MG63 (cell line): ENCODE data around the gene SLC27A6. TPM values are rescaled to one million over a fixed set of nuclear protein-coding genes. Genes with fewer than 3 reads are reported as not detected.
"Not testable (repeated sequence)": the region's sequence is repeated elsewhere in the genome, so short reads cannot be mapped to it uniquely, and the experiment has no call there.

Source experiments
- DNase-seq: peaks from one replicate; pipeline ENCODE4 v3.0.0-alpha.2; 2020
- H3K27me3 ChIP-seq: fragments of 250-450 bp; sonication (Bioruptor Pico); 2 replicates; pipeline ENCODE4 v1.5.1; 2020; ENCODE audit warnings: mild to moderate bottlenecking, moderate library complexity
- H3K36me3 ChIP-seq: fragments of 250-450 bp; sonication (Bioruptor Pico); 2 replicates; pipeline ENCODE4 v1.5.1; 2020; ENCODE audit warnings: mild to moderate bottlenecking, moderate library complexity
- H3K4me3 ChIP-seq: fragments of 250-450 bp; sonication (Bioruptor Pico); 2 replicates; pipeline ENCODE4 v1.5.1; 2020; ENCODE audit warnings: mild to moderate bottlenecking, moderate library complexity
- H3K9me3 ChIP-seq: fragments of 250-450 bp; sonication (Bioruptor Pico); 2 replicates; pipeline ENCODE4 v1.5.1; 2020; ENCODE audit warnings: mild to moderate bottlenecking, moderate library complexity
- total RNA-seq: library from RNA; depleted of rRNA; stranded (reverse); fragments of >200 nt; shearing (Covaris generic); gene quantifications from 2 replicates; pipeline ENCODE4 v1.2.3, GENCODE V29; 2014; ENCODE audit warnings: low replicate concordance

The SLC27A6 gene
- total RNA-seq, 1 experiment from 2014 or later, result 0.10 TPM

DNA sequence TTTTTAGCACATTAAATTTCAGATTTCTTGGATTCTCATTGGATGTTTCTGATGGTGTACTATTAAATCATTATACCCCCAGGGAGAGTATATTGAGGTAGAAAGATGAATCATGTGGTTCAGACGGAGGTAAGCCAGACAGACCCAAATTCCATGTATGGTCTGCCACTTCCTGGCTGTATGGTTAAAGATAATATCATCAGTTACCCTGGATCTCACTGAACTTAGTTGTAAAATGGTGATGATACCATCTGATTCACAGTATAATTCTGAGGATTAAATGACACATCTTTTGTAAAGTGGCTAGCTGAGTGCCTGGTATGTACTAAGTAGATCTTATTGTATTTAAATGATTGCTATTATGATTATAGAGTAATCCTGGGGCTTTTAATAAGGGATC lies 9.3 kb downstream of the SLC27A6 start:
- DNase-seq, result no peak
- no peak overlapping the region for H3K4me3 ChIP-seq
- no peaks in the 10 kb centered on the region; the same call in 1 of the 2 replicates for H3K27me3 ChIP-seq
- no peaks in the 10 kb centered on the region for H3K36me3 ChIP-seq
- H3K9me3 ChIP-seq, result no peaks in the 10 kb centered on the region

DNA sequence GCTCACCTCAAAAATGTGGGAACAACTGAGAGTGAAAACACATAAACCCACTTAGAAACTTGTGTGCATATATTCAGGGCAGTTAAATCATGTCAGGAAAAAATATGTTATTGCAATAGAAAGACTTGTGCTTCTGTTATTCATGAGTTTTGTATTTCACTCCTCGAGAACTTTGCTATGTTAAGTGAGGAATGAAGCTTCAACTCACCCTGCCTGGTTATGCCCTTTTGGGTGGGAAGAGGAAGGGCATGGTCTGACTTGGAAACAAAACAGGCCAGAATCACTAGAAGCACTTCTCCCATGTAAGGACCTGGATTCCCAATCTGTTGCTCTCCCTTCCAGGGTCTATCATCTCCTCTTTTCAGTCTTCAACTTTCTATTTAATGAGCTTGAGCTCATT lies 14.5 kb downstream of the SLC27A6 start:
- H3K9me3 ChIP-seq, result no peaks in the 10 kb centered on the region
- no peak overlapping the region for H3K4me3 ChIP-seq
- H3K36me3 ChIP-seq, result no peaks in the 10 kb centered on the region
- no peaks in the 10 kb centered on the region; the same call in 1 of the 2 replicates for H3K27me3 ChIP-seq
- no peak for DNase-seq

DNA sequence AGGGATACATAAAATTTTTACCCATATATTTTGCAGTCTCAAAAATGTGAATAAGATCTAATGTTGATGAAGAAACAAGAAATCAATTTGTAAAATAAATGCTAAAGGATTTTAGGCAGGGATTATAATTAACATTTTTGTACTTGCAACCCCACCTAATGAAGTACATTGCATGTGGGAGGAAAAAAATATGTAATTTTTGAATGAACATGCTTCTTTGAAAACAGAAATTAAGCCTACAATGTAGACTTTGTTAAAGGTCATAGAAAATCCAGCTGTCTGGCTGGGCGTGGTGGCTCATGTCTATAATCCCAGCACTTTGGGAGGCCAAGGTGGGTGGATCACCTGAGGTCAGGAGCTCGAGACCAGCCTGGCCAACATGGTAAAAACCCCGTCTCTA lies 15.6 kb downstream of the SLC27A6 start:
- Histone ChIP-seq H3K4me3 (no peak overlapping the region), H3K27me3 (no peaks in the 10 kb centered on the region; the same call in 1 of the 2 replicates), H3K36me3 (no peaks in the 10 kb centered on the region), H3K9me3 (no peaks in the 10 kb centered on the region)
- DNase-seq, result no peak

DNA sequence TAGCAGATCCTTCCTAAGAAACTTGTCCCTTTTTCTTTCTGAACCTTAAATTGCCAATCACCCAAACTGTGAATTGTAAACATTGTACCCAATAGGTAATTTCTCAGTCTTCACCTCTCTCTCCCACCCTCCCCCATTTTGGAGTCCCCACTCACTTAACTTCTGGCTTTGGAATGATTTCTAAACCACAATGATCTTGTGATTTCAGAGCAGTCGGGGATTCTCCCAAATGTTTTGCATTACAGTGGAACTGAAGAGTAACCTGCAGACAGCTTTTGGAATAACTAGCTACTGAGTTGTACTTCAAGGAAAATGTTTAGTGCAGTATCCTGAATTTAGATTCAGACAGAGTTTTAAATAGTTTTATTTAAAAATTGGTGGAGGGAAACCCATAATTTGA lies 19.2 kb downstream of the SLC27A6 start:
- no peak for DNase-seq
- H3K9me3 ChIP-seq, result no peaks in the 10 kb centered on the region
- H3K4me3 ChIP-seq, result no peak overlapping the region
- no peaks in the 10 kb centered on the region for H3K27me3 ChIP-seq
- H3K36me3 ChIP-seq, result no peaks in the 10 kb centered on the region

DNA sequence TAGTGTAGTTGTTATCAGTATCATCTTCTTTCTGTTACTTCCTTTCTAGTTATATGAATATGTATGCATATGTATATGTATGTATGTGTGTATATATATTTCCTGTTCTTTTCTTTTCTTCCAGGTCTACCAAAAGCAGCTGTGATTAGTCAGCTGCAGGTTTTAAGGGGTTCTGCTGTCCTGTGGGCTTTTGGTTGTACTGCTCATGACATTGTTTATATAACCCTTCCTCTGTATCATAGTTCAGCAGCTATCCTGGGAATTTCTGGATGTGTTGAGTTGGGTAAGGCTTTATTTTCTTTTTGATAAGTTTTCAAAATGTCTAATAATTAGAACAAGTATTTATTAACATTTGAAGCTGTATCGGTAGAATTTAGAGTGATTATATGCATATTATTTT lies 23.2 kb downstream of the SLC27A6 start:
- no peak for DNase-seq
- H3K27me3 ChIP-seq, result no peaks in the 10 kb centered on the region
- H3K4me3 ChIP-seq, result no peak overlapping the region

DNA sequence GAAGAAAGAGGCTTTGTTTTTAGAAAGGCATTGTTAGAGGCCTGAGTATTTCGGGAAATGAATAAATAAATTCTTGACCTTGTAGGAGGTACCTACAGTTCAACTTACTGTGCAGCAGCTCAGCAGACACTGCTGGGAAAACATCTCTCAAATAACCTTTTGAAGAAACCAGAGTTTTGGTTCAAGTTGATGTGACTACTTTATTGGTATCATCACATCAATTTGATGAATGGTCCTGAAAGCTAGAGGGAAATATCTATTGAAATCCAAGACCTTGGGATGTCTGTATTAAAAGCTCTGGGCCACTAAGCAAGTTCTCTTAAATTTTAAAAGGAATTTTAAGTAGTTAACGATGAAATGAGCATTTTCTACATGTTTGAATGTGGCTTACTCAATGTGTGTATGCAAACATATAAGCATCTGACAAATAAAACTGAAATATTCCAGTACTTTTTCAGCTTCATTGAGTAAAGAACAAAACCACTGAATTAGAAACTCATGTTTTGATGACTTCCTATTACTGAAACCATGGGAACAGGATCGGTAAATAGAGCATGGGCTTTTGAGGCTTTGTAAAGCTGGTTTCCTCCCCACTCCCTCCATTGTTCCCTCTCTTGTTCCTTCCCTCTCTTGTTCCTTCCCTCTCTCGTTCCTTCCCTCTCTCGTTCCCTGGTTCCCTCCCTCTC lies 36.7 kb downstream of the SLC27A6 start:
- Histone ChIP-seq H3K9me3 (no peaks in the 10 kb centered on the region), H3K27me3 (no peaks in the 10 kb centered on the region), H3K4me3 (no peak overlapping the region), H3K36me3 (no peaks in the 10 kb centered on the region)
- no peak for DNase-seq

More for the DNA sequence above, 23.2 kb downstream of the SLC27A6 start:
- no peaks in the 10 kb centered on the region for H3K9me3 ChIP-seq
- H3K36me3 ChIP-seq, result no peaks in the 10 kb centered on the region

DNA sequence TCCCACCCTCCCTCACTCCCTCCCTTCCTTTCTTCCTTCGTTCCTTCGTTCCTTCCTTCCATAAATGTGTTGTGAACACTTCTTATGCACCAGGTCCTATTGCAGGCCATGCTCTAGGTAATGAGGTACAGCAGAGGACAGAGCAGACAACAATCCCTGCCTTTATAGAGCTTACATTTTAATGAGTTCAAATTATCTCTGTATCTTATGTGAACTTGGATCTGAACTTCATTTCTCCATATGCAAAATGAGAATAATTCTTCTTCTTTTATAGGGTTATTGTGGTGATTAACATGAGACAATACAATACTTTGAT lies 37.2 kb downstream of the SLC27A6 start:
- DNase-seq, result no peak
- no peaks in the 10 kb centered on the region for H3K27me3 ChIP-seq
- no peak overlapping the region for H3K4me3 ChIP-seq
- H3K9me3 ChIP-seq, result no peaks in the 10 kb centered on the region
- H3K36me3 ChIP-seq, result no peaks in the 10 kb centered on the region

DNA sequence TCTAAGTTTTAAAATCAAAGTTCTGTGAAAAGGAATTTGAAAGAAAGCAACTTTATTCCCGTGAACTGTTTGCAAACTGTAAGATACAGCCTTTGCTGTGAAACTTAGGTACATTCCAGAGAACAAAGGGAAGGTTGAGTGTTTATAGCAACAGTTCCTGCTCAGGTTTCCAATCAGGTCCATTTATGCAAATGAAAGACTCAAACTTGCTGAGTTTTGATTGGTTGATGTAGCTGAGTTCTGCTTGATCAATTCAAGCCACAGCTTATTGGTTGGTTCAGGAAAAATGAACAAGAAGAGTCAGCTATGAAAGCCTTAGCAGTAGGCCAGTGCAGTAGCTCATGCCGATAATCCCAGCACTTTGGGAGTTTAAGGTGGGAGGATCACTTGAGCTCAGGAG lies 37.9 kb downstream of the SLC27A6 start:
- H3K4me3 ChIP-seq, result no peak overlapping the region

DNA sequence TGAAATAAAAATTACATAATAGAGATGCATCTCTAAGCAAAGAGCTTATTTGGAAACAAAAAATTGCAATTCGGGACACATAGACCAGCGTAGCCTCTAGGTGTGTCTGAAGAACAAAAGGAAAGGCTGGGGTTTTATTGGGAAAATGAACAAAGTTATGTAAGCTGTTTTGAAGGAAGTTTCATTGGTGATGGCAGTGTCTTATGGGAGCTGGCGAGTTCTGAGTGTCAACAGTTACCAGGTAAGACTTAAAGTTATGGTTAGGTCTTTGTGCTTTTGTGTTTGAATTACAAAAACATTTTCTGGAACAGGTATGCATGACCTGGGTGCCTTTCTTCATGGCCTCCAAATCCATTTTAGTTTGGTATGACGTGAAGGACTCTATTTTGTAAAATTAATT lies 48.9 kb downstream of the SLC27A6 start:
- H3K4me3 ChIP-seq, result no peak overlapping the region
- no peaks in the 10 kb centered on the region for H3K27me3 ChIP-seq
- H3K36me3 ChIP-seq, result no peaks in the 10 kb centered on the region
- no peak for DNase-seq
- no peaks in the 10 kb centered on the region for H3K9me3 ChIP-seq

More for the DNA sequence above, 37.9 kb downstream of the SLC27A6 start:
- Histone ChIP-seq H3K9me3 (no peaks in the 10 kb centered on the region), H3K36me3 (no peaks in the 10 kb centered on the region), H3K27me3 (no peaks in the 10 kb centered on the region)
- DNase-seq, result no peak

DNA sequence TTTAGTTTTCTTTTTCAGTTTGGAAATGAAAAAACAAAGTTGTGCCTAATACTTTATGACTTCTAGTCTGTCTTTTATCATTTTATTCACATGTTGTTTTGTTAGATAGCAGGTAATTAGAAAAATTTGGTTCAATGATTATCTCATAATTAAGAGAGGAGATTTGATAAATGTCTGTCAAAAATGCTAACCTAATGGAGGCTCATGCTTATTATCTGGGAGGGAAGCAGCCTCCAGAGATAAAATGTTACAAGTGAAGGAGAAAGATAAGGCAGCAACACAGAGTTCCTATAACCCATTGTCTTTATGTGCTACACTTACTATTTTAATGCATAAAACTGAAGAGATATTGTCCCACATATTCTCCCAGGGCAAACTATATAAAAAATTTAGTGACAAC lies 53.5 kb downstream of the SLC27A6 start:
- no peak overlapping the region for H3K4me3 ChIP-seq
- H3K27me3 ChIP-seq, result no peaks in the 10 kb centered on the region
- H3K36me3 ChIP-seq, result no peaks in the 10 kb centered on the region
- no peak for DNase-seq
- H3K9me3 ChIP-seq, result no peaks in the 10 kb centered on the region

DNA sequence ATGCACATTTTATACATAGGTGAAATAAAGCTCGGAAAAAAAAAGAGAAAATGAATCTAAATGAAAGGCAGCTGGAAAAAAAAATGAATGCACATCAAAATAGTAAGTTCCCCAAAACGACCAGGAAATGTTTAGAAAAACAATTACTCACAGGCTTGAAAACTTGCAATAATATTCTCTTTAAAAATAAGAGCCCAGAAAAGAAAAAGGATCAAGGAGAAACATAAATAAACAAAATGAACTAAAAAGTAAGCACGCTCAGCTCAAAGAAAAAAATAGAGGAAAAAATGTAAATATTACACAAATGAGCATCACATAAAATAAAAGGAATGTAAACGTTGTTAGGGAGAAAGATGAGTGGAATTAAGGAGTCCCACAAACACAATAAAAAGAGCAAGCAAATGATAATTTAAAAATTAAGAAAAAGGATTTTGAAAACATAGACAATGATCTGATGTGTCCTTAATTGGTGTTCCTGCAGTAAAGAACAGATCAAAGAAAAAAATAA lies 54.2 kb downstream of the SLC27A6 start:
- Histone ChIP-seq H3K4me3 (no peak overlapping the region), H3K9me3 (no peaks in the 10 kb centered on the region), H3K36me3 (no peaks in the 10 kb centered on the region), H3K27me3 (no peaks in the 10 kb centered on the region)
- no peak for DNase-seq

DNA sequence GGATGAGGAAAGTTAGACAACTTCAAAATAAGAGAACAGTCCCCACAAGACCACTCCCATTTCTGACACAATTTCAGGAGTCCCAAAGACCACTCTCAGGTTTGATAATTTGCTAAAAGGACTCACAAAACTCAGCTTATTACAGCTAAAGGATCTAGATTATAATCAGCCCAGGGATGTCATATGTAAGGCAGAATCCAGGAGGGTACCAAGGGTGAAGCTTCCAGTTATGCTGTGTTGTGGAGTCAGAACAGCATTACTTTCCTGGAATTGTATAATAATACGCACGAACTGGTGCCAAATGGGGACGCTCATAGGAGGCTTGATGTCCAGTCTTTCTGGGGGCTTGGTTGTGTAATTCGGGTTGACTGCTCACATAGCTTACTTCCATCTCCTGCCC lies 55.4 kb downstream of the SLC27A6 start:
- no peak overlapping the region for H3K4me3 ChIP-seq
- H3K36me3 ChIP-seq, result no peaks in the 10 kb centered on the region
- DNase-seq, result no peak
- no peaks in the 10 kb centered on the region for H3K9me3 ChIP-seq
- no peaks in the 10 kb centered on the region for H3K27me3 ChIP-seq

DNA sequence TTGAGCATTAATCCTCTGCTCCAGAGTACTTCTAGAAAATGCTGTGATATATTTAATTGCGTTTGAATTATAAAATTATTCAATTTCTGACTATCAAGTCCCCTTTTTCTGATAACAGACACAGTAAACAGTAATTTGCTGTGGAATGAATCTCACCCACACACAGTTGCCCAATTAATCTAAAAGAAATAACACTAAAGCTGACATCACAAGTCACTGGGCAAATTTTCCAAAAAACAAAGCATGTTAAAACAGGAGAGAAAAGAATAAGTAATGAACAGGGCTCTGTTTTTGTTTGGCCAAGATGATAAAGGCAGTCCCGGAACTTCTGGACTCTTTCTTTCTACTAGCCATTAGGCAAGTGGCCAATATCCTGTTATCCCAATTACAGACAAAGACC lies 56.5 kb downstream of the SLC27A6 start:
- DNase-seq, result no peak
- H3K9me3 ChIP-seq, result no peaks in the 10 kb centered on the region
- no peaks in the 10 kb centered on the region for H3K36me3 ChIP-seq
- no peak overlapping the region for H3K4me3 ChIP-seq
- no peaks in the 10 kb centered on the region for H3K27me3 ChIP-seq

DNA sequence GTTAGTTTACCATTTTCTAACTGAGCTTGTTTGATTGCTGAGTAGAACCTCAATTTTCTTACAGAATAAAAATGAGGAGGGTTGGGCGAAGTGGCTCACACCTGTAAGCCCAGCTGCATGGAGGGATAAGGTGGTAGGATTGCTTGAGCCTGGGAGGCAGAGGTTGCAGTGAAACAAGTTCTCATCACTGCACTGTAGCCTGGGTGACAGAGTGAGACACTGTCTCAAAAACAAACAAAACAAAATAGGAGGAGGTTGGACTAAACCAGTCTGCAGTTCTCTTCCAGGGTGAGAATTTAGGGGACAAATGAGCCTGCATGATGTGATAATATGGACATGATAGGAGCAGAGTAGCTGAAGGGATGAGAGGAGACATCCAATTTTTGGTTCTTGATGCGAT lies 57.3 kb downstream of the SLC27A6 start:
- DNase-seq, result no peak
- Histone ChIP-seq H3K36me3 (no peaks in the 10 kb centered on the region), H3K4me3 (no peak overlapping the region), H3K27me3 (no peaks in the 10 kb centered on the region), H3K9me3 (no peaks in the 10 kb centered on the region)

DNA sequence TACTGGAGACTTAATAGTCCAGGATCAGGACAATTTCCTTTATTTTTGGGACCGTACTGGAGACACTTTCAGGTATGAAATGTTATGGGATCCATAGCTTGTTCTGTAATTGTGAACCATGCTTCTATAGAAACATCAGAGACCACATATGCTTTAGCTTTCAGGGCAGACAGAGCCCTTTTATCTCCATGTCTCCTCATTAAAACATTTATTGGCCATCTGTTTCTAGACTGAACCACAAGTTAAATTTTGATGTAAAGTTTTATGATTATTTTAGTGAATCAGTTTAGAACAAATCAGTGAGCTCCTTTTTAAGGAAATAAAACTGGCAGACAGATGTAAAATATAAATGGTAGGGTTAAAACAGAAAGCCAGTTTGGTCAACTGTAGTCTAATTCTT lies 62.0 kb downstream of the SLC27A6 start:
- Histone ChIP-seq H3K9me3 (no peaks in the 10 kb centered on the region), H3K27me3 (peaks cover 2% of the 10 kb centered on the region; the same call in 1 of the 2 replicates), H3K4me3 (no peak overlapping the region), H3K36me3 (no peaks in the 10 kb centered on the region)
- no peak for DNase-seq

DNA sequence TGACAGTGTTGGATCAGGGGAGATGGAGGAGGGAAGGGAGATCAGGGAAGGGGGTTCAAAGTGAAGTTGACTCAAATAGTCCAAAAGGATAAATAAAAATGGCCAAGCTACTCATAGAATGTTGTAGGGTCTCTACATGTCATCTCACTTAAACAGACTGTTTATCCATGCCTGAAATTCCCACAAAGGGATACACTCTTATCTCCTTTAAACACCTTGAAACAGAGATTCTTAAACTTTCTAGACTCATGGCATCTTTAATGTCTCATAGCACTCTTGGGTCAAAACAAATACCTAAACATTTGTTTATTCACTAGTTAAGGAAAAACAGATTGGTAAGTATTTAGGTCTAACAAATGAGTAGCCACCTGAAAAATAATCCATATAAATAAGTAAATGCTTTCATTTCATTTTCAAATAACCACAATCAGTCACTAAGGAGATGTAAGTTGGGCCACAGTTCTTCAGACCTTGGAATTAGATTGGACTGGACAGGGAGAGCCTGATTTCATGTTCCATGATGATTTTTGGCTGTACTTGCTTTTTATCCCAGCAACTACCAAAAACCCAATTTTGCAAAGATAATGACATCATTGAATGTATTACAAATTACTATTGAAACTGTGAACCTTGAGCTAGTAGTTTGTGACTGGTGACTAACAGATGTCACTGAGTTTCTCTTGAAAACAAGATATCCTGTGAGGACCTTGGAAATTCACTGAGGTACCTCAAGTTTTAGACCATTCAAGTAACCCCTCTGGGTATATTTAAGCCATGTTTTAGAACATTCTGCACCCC lies 66.8 kb downstream of the SLC27A6 start:
- Histone ChIP-seq H3K27me3 (peaks cover 2% of the 10 kb centered on the region; the same call in 1 of the 2 replicates), H3K4me3 (no peak overlapping the region), H3K9me3 (no peaks in the 10 kb centered on the region), H3K36me3 (no peaks in the 10 kb centered on the region)
- no peak for DNase-seq

DNA sequence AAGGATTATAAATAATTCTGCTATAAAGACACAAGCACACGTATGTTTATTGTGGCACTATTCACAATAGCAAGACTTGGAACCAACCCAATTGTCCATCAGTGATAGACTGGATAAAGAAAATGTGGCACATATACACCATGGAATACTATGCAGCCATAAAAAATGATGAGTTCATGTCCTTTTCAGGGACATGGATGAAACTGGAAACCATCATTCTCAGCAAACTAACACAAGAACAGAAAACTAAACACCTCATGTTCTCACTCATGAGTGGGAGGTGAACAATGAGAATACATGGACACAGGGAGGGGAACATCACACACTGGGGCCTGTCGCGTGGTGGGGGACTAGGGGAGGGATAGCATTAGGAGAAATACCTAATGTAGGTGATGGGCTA lies 71.0 kb downstream of the SLC27A6 start:
- H3K4me3 ChIP-seq, H3K27me3 ChIP-seq: not testable (repeated sequence)

More for the DNA sequence above, 71.0 kb downstream of the SLC27A6 start:
- DNase-seq, H3K9me3 ChIP-seq, H3K36me3 ChIP-seq: not testable (repeated sequence)
